ENCODE data around the gene PRKCH.

The PRKCH gene

GRCh38 chr14:61585598-61586543 lies 264.5 kb downstream of the PRKCH start (continued):
- TF ChIP-seq ZNF518A (tag by site-specific recombination; conservative IDR thresholded peaks at IDR 0.05; ENCODE audit: low read depth) (peak; percentile 67), ZNF366 (tag by site-specific recombination; conservative IDR thresholded peaks at IDR 0.05) (peak; percentile 40; the same call in 1 of the 2 replicates), ZNF600 (tag by site-specific recombination; IDR thresholded peaks at IDR 0.05) (peak; percentile 57; the same call in 1 of the 2 replicates), ZNF341 (tag by site-specific recombination; IDR thresholded peaks at IDR 0.05; ENCODE audit: low read depth) (peak; percentile 83)

GRCh38 chr14:61586544-61587055 lies 265.2 kb downstream of the PRKCH start:
- no peak overlapping the region for H3K4me3 ChIP-seq (ENCODE audit: low read depth, low read length)
- no peaks in the 10 kb centered on the region for H3K9me3 ChIP-seq (ENCODE audit: control insufficient read depth, insufficient read depth, low read depth, low read length)
- H3K36me3 ChIP-seq (ENCODE audit: control insufficient read depth in 2 of 2, insufficient read depth in 1 of 2, low read length in 2 of 2), result no peaks in the 10 kb centered on the region
- peaks cover 25% of the 10 kb centered on the region for H3K4me1 ChIP-seq (ENCODE audit: control insufficient read depth, insufficient read depth, low read length)
- no peak for TF ChIP-seq ZBTB1 (tag by site-specific recombination; IDR thresholded peaks at IDR 0.05)
- TF ChIP-seq BCL11B (tag by site-specific recombination; IDR thresholded peaks at IDR 0.05; ENCODE audit: low read depth), result no peak
- TF ChIP-seq SP7 (tag by site-specific recombination; IDR thresholded peaks at IDR 0.05), result no peak
- TF ChIP-seq ZNF571 (tag by site-specific recombination; IDR thresholded peaks at IDR 0.05), result no peak
- TF ChIP-seq ZSCAN23 (tag by site-specific recombination; IDR thresholded peaks at IDR 0.05), result no peak
- no peak for TF ChIP-seq OVOL3 (tag by site-specific recombination; IDR thresholded peaks at IDR 0.05)
- TF ChIP-seq ZNF473 (tag by site-specific recombination; IDR thresholded peaks at IDR 0.05), result no peak
- TF ChIP-seq ZNF692 (tag by site-specific recombination; IDR thresholded peaks at IDR 0.05), result no peak
- TF ChIP-seq ZNF843 (tag by site-specific recombination; IDR thresholded peaks at IDR 0.05), result no peak
- H3K27ac ChIP-seq (ENCODE audit: extremely low read depth, low read depth, low read length), result peak overlapping the region; percentile 62; the same call in 1 of the 2 replicates
- CTCF ChIA-PET, result no interaction called here
- POLR2A ChIA-PET, result interaction anchor here (0.7 kb wide), 1 partner anchor 13 kb away, joined by 3 read pairs; no protein-coding TSS in a partner anchor

- ChIA-PET CTCF (no interaction called here), POLR2A (interaction anchor here (0.7 kb wide), 1 partner anchor 12 kb away, joined by 3 read pairs; no protein-coding TSS in a partner anchor)
- Histone ChIP-seq H3K4me1 (ENCODE audit: control insufficient read depth, insufficient read depth, low read length) (peaks cover 25% of the 10 kb centered on the region), H3K9me3 (ENCODE audit: control insufficient read depth, insufficient read depth, low read depth, low read length) (no peaks in the 10 kb centered on the region), H3K36me3 (ENCODE audit: control insufficient read depth in 2 of 2, insufficient read depth in 1 of 2, low read length in 2 of 2) (no peaks in the 10 kb centered on the region), H3K4me3 (ENCODE audit: low read depth, low read length) (no peak overlapping the region), H3K27ac (ENCODE audit: extremely low read depth, low read depth, low read length) (0 out of 2 replicates have a peak overlapping the region, but pooled peaks have one; percentile 19)
- no peak for TF ChIP-seq ZNF518A (tag by site-specific recombination; conservative IDR thresholded peaks at IDR 0.05; ENCODE audit: low read depth)
- TF ChIP-seq ZNF544 (tag by site-specific recombination; IDR thresholded peaks at IDR 0.05), result no peak
- peak; percentile 75 for TF ChIP-seq ZNF768 (tag by site-specific recombination; IDR thresholded peaks at IDR 0.05)
- TF ChIP-seq ZNF529 (tag by site-specific recombination; IDR thresholded peaks at IDR 0.05; ENCODE audit: insufficient replicate concordance), result no peak
- TF ChIP-seq ZNF654 (tag by site-specific recombination; IDR thresholded peaks at IDR 0.05; ENCODE audit: low read depth), result no peak
Observed at GRCh38 chr14:61587081-61587713, 265.8 kb downstream of the PRKCH start.
